Osteoblast (primary cell): ENCODE measurements around the gene EVC2. TPM values are rescaled to one million over a fixed set of nuclear protein-coding genes. Genes with fewer than 3 reads are reported as not detected.

ENCODE experiments used
- DNase-seq: peaks from one replicate; pipeline ENCODE4 v3.0.0; 2011; ENCODE audit warnings: low spot score, mixed read lengths; ENCODE audit not compliant: insufficient read length; ENCODE audit errors: missing footprints
- H2AFZ ChIP-seq: 2 replicates; pipeline ENCODE4 v1.6.0; 2011; ENCODE audit warnings: mild to moderate bottlenecking, low read length
- H3K27ac ChIP-seq: 2 replicates; pipeline ENCODE4 v1.5.1; 2011; ENCODE audit warnings: mild to moderate bottlenecking, low read depth, low read length, moderate library complexity
- H3K27me3 ChIP-seq: 2 replicates; pipeline ENCODE4 v1.6.0; 2012; ENCODE audit warnings: mild to moderate bottlenecking, control low read depth, inconsistent platforms, low read length, moderate library complexity; ENCODE audit not compliant: insufficient read depth
- H3K36me3 ChIP-seq: 2 replicates; pipeline ENCODE4 v1.5.1; 2011; ENCODE audit warnings: mild to moderate bottlenecking, low read length, control low read depth, moderate library complexity; ENCODE audit not compliant: insufficient read depth
- H3K4me1 ChIP-seq: 2 replicates; pipeline ENCODE4 v1.5.1; 2011; ENCODE audit warnings: mild to moderate bottlenecking, low read length, control low read depth, moderate library complexity; ENCODE audit not compliant: insufficient read depth
- H3K4me2 ChIP-seq: 2 replicates; pipeline ENCODE4 v1.6.0; 2011; ENCODE audit warnings: mild to moderate bottlenecking, low read length; ENCODE audit not compliant: insufficient read depth
- H3K4me3 ChIP-seq: fragments of 200-600 bp; sonication (generic); 3 replicates; pipeline ENCODE4 v1.5.1; 2012; ENCODE audit warnings: mild to moderate bottlenecking, low read length, inconsistent platforms; ENCODE audit not compliant: insufficient read depth
- H3K79me2 ChIP-seq: 2 replicates; pipeline ENCODE4 v1.6.0; 2012; ENCODE audit warnings: mild to moderate bottlenecking, low read length, control low read depth, inconsistent platforms; ENCODE audit not compliant: insufficient read depth
- H3K9me3 ChIP-seq: 2 replicates; pipeline ENCODE4 v1.5.1; 2011; ENCODE audit warnings: low read depth, low read length, control low read depth
- H4K20me1 ChIP-seq: 2 replicates; pipeline ENCODE4 v1.6.0; 2012; ENCODE audit warnings: mild to moderate bottlenecking, low read length, control low read depth; ENCODE audit not compliant: insufficient read depth
- total RNA-seq: library from RNA; depleted of rRNA; stranded (reverse); fragments of >200 nt; gene quantifications from 2 replicates; pipeline ENCODE4 v1.2.3, GENCODE V29; 2012
- TF ChIP-seq, protein P1 (sequence below): IDR thresholded peaks from 2 replicates; pipeline ENCODE4 v1.5.1; 2011; ENCODE audit warnings: mild to moderate bottlenecking, low read depth, low read length, moderate library complexity; ENCODE audit errors: extremely low read depth

Gene EVC2
- total RNA-seq, 1 donor: 19.2 TPM

GRCh38 chr4:5545271-5545670 is 163.1 kb downstream of the EVC2 start:
- TF ChIP-seq, protein P1, sequence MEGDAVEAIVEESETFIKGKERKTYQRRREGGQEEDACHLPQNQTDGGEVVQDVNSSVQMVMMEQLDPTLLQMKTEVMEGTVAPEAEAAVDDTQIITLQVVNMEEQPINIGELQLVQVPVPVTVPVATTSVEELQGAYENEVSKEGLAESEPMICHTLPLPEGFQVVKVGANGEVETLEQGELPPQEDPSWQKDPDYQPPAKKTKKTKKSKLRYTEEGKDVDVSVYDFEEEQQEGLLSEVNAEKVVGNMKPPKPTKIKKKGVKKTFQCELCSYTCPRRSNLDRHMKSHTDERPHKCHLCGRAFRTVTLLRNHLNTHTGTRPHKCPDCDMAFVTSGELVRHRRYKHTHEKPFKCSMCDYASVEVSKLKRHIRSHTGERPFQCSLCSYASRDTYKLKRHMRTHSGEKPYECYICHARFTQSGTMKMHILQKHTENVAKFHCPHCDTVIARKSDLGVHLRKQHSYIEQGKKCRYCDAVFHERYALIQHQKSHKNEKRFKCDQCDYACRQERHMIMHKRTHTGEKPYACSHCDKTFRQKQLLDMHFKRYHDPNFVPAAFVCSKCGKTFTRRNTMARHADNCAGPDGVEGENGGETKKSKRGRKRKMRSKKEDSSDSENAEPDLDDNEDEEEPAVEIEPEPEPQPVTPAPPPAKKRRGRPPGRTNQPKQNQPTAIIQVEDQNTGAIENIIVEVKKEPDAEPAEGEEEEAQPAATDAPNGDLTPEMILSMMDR: no peak
- Histone ChIP-seq H3K4me1 (no peaks in the 10 kb centered on the region), H3K9me3 (no peaks in the 10 kb centered on the region), H3K4me2 (no peak overlapping the region), H4K20me1 (no peaks in the 10 kb centered on the region), H3K36me3 (no peaks in the 10 kb centered on the region), H3K27ac (no peak overlapping the region), H3K4me3 (no peak overlapping the region), H2AFZ (no peak overlapping the region), H3K79me2 (no peaks in the 10 kb centered on the region), H3K27me3 (no peaks in the 10 kb centered on the region)
- no peak for DNase-seq

GRCh38 chr4:5544762-5545161 is 163.6 kb downstream of the EVC2 start:
- H3K27ac ChIP-seq: no peak overlapping the region
- no peak for DNase-seq
- TF ChIP-seq, protein P1: no peak
- no peak overlapping the region for H3K4me3 ChIP-seq
- no peaks in the 10 kb centered on the region for H3K36me3 ChIP-seq
- no peaks in the 10 kb centered on the region for H3K4me1 ChIP-seq
- H2AFZ ChIP-seq: no peak overlapping the region
- H3K9me3 ChIP-seq: no peaks in the 10 kb centered on the region
- no peaks in the 10 kb centered on the region for H4K20me1 ChIP-seq
- no peak overlapping the region for H3K4me2 ChIP-seq
- H3K27me3 ChIP-seq: no peaks in the 10 kb centered on the region
- no peaks in the 10 kb centered on the region for H3K79me2 ChIP-seq

DNA sequence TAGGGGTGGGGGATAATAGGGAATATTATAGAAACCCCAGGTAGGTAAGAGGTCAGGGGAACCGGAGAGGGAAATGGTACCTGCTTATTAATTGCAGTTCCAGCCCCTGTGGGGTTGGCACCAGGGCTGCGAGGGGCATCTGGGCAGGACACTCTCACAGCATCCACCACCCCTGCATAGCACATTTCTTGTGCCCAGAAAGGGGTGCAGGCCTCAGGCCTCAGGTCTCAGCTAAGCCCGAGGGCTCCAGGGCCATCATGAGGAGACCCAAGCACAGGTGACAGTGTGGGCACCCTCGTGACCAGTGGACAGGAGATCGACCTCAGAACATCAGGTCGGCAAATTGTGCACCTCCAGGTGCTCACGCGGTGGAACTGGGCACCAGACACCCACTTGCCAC is 164.7 kb downstream of the EVC2 start:
- Histone ChIP-seq H3K4me2 (no peak overlapping the region), H3K79me2 (no peaks in the 10 kb centered on the region), H3K4me3 (no peak overlapping the region), H3K4me1 (no peaks in the 10 kb centered on the region), H2AFZ (no peak overlapping the region), H3K27me3 (no peaks in the 10 kb centered on the region), H3K36me3 (no peaks in the 10 kb centered on the region), H3K9me3 (no peaks in the 10 kb centered on the region), H4K20me1 (no peaks in the 10 kb centered on the region), H3K27ac (no peak overlapping the region)
- TF ChIP-seq, protein P1: no peak
- DNase-seq: no peak

- H3K27me3 ChIP-seq: no peaks in the 10 kb centered on the region
- H3K4me2 ChIP-seq: no peak overlapping the region
- TF ChIP-seq, protein P1: no peak
- H4K20me1 ChIP-seq: no peaks in the 10 kb centered on the region
- H3K9me3 ChIP-seq: no peaks in the 10 kb centered on the region
- no peak for DNase-seq
- H3K4me1 ChIP-seq: no peaks in the 10 kb centered on the region
- H3K27ac ChIP-seq: no peak overlapping the region
- H3K4me3 ChIP-seq: no peak overlapping the region
- no peaks in the 10 kb centered on the region for H3K36me3 ChIP-seq
- no peak overlapping the region for H2AFZ ChIP-seq
- no peaks in the 10 kb centered on the region for H3K79me2 ChIP-seq
Observed at GRCh38 chr4:5541169-5541568, 167.2 kb downstream of the EVC2 start.
